ENCODE results near the gene SCAPER.

SCAPER gene

GRCh38 chr15:76577879-76578512, 327.1 kb downstream of the SCAPER start:
- no peak for DNase-seq (ENCODE audit: extremely low spot score)
- POLR2A ChIA-PET = no interaction called here
- TF ChIP-seq L3MBTL2 (conservative IDR thresholded peaks at IDR 0.05) (no peak), HDGF (IDR thresholded peaks at IDR 0.05; ENCODE audit: borderline replicate concordance) (no peak), LEF1 (IDR thresholded peaks at IDR 0.05; ENCODE audit: borderline replicate concordance) (no peak), FOXM1 (IDR thresholded peaks at IDR 0.05; ENCODE audit: borderline replicate concordance) (no peak), SUZ12 (IDR thresholded peaks at IDR 0.05) (no peak), ARNT (IDR thresholded peaks at IDR 0.05) (no peak), CTBP1 (IDR thresholded peaks at IDR 0.05; ENCODE audit: borderline replicate concordance) (no peak), ELF4 (IDR thresholded peaks at IDR 0.05) (no peak), SP1 (IDR thresholded peaks at IDR 0.05) (no peak), BHLHE40 (IDR thresholded peaks at IDR 0.05; ENCODE audit: borderline replicate concordance) (no peak), NFRKB (IDR thresholded peaks at IDR 0.05) (no peak), FOXK2 (IDR thresholded peaks at IDR 0.05) (no peak), FOXA1 (IDR thresholded peaks at IDR 0.05) (no peak), PKNOX1 (IDR thresholded peaks at IDR 0.05) (no peak)
- CTCF ChIA-PET = interaction anchor here (0.7 kb wide), 1 partner anchor 182 kb away, joined by 4 read pairs; no protein-coding TSS in a partner anchor

GRCh38 chr15:76576523-76577279, 328.4 kb downstream of the SCAPER start:
- TF ChIP-seq SUZ12 (IDR thresholded peaks at IDR 0.05) (no peak), FOXA1 (IDR thresholded peaks at IDR 0.05) (no peak), ZNF384 (IDR thresholded peaks at IDR 0.05) (no peak), CTBP1 (IDR thresholded peaks at IDR 0.05; ENCODE audit: borderline replicate concordance) (no peak), SP1 (IDR thresholded peaks at IDR 0.05) (no peak), TARDBP (IDR thresholded peaks at IDR 0.05) (no peak), L3MBTL2 (conservative IDR thresholded peaks at IDR 0.05) (no peak)
- ChIA-PET POLR2A (no interaction called here), CTCF (no interaction called here)
- DNase-seq (ENCODE audit: extremely low spot score) = no peak

- CTCF ChIA-PET = interaction anchor here (0.6 kb wide), 1 partner anchor 61 kb away, joined by 3 read pairs; no protein-coding TSS in a partner anchor
- TF ChIP-seq TARDBP (IDR thresholded peaks at IDR 0.05) (no peak), FOXA1 (IDR thresholded peaks at IDR 0.05) (no peak), SUZ12 (IDR thresholded peaks at IDR 0.05) (no peak), FOXK2 (IDR thresholded peaks at IDR 0.05) (no peak), ARNT (IDR thresholded peaks at IDR 0.05) (no peak), FOXM1 (IDR thresholded peaks at IDR 0.05; ENCODE audit: borderline replicate concordance) (no peak), ZNF384 (IDR thresholded peaks at IDR 0.05) (no peak), HDGF (IDR thresholded peaks at IDR 0.05; ENCODE audit: borderline replicate concordance) (no peak), CTBP1 (IDR thresholded peaks at IDR 0.05; ENCODE audit: borderline replicate concordance) (no peak), PKNOX1 (IDR thresholded peaks at IDR 0.05) (no peak), LEF1 (IDR thresholded peaks at IDR 0.05; ENCODE audit: borderline replicate concordance) (no peak), ELF4 (IDR thresholded peaks at IDR 0.05) (no peak), BHLHE40 (IDR thresholded peaks at IDR 0.05; ENCODE audit: borderline replicate concordance) (no peak), NFRKB (IDR thresholded peaks at IDR 0.05) (no peak), SP1 (IDR thresholded peaks at IDR 0.05) (no peak), L3MBTL2 (conservative IDR thresholded peaks at IDR 0.05) (no peak)
- DNase-seq (ENCODE audit: extremely low spot score) = no peak
- POLR2A ChIA-PET = no interaction called here
These were observed 329.5 kb downstream of the SCAPER start for GRCh38 chr15:76575679-76576078.

- ChIA-PET CTCF (interaction anchor here (0.6 kb wide), 1 partner anchor 62 kb away, joined by 3 read pairs; no protein-coding TSS in a partner anchor), POLR2A (no interaction called here)
- no peak for DNase-seq (ENCODE audit: extremely low spot score)
These were observed 329.9 kb downstream of the SCAPER start for GRCh38 chr15:76575274-76575673.

GRCh38 chr15:76572983-76573314, 332.2 kb downstream of the SCAPER start:
- CTCF ChIA-PET = interaction anchor here (0.6 kb wide), 1 partner anchor 12 kb away, joined by 3 read pairs; no protein-coding TSS in a partner anchor
- POLR2A ChIA-PET = no interaction called here
- TF ChIP-seq FOXA1 (IDR thresholded peaks at IDR 0.05) = no peak
- no peak for TF ChIP-seq PKNOX1 (IDR thresholded peaks at IDR 0.05)
- TF ChIP-seq TARDBP (IDR thresholded peaks at IDR 0.05) = no peak
- TF ChIP-seq BHLHE40 (IDR thresholded peaks at IDR 0.05; ENCODE audit: borderline replicate concordance) = no peak
- TF ChIP-seq HDGF (IDR thresholded peaks at IDR 0.05; ENCODE audit: borderline replicate concordance) = no peak
- TF ChIP-seq FOXM1 (IDR thresholded peaks at IDR 0.05; ENCODE audit: borderline replicate concordance) = no peak
- no peak for TF ChIP-seq FOXK2 (IDR thresholded peaks at IDR 0.05)
- TF ChIP-seq ELF4 (IDR thresholded peaks at IDR 0.05) = no peak
- TF ChIP-seq L3MBTL2 (conservative IDR thresholded peaks at IDR 0.05) = no peak
- TF ChIP-seq NFRKB (IDR thresholded peaks at IDR 0.05) = no peak
- TF ChIP-seq SP1 (IDR thresholded peaks at IDR 0.05) = no peak
- TF ChIP-seq SUZ12 (IDR thresholded peaks at IDR 0.05) = no peak
- TF ChIP-seq CTBP1 (IDR thresholded peaks at IDR 0.05; ENCODE audit: borderline replicate concordance) = no peak
- TF ChIP-seq ZNF384 (IDR thresholded peaks at IDR 0.05) = no peak
- TF ChIP-seq ARNT (IDR thresholded peaks at IDR 0.05) = no peak
- TF ChIP-seq LEF1 (IDR thresholded peaks at IDR 0.05; ENCODE audit: borderline replicate concordance) = no peak
- no peak for DNase-seq (ENCODE audit: extremely low spot score)

More at GRCh38 chr15:76575274-76575673, 329.9 kb downstream of the SCAPER start:
- TF ChIP-seq BHLHE40 (IDR thresholded peaks at IDR 0.05; ENCODE audit: borderline replicate concordance) = no peak

GRCh38 chr15:76566276-76566675, 338.9 kb downstream of the SCAPER start:
- CTCF ChIA-PET = no interaction called here
- no peak for DNase-seq (ENCODE audit: extremely low spot score)
- POLR2A ChIA-PET = no interaction called here
- no peak for TF ChIP-seq TARDBP (IDR thresholded peaks at IDR 0.05)
- no peak for TF ChIP-seq ARNT (IDR thresholded peaks at IDR 0.05)
- TF ChIP-seq SP1 (IDR thresholded peaks at IDR 0.05) = no peak

Measured in HEK293T (cell line).